ENCODE data around the gene ZNF383.

GRCh38 chr19:37226248-37226647, 8.2 kb downstream of the ZNF383 start:
- TF ChIP-seq POLR2A (IDR thresholded peaks at IDR 0.05) (no peak), CTCF (IDR thresholded peaks at IDR 0.05) (no peak)
